HL-60 (cell line): Measurements from ENCODE around the gene CCDC85B.

Source experiments
- GABPA ChIP-seq: IDR thresholded peaks from 2 replicates; pipeline ENCODE4 v1.6.1; 2012; ENCODE audit warnings: low read depth
- POLR2AphosphoS5 ChIP-seq: IDR thresholded peaks from 2 replicates; pipeline ENCODE4 v1.6.1; 2012; ENCODE audit warnings: low read depth

- TF ChIP-seq GABPA = no peak
- peak; percentile 57; the same call in 1 of the 2 replicates for TF ChIP-seq POLR2AphosphoS5
Measured at GRCh38 chr11:65892661-65893317, 2.3 kb downstream of the CCDC85B start.
